ENCODE data around the gene SURF4. TPM values are rescaled to one million over a fixed set of nuclear protein-coding genes. Genes with fewer than 3 reads are reported as not detected.
A peak's percentile ranks its signal among the peaks of the same experiment; 100 is the strongest.

SURF4 gene
- total and polyA plus RNA-seq, 4 donors, result 142 to 386 (median 217) TPM

DNA sequence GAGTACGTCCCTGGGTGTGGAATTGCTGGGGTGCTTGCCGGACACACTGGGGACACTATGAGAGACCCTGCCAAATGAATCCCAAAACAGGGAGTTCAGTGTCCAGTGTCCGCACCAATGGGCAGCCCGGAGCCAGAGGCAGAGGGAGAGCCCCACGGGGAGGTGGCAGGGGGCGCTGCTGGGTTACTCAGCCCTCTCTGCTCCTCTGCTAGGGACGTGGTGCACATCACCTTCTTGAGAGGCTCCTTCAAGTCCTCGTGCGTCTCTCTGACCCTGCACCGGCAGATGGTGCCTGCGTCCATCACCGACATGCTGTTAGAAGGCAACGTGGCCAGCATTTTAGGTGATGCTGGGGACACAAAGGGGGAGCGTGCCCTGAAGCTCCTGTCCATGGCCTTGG, 21.1 kb upstream of the SURF4 start:
- Histone ChIP-seq H3K4me1 (ENCODE audit: control insufficient read depth in 4 of 4, insufficient read depth in 4 of 4, low read length in 3 of 4) (no peaks in the 10 kb centered on the region), H3K27me3 (ENCODE audit: control insufficient read depth in 4 of 4, insufficient read depth in 4 of 4, low read length in 3 of 4) (peaks cover 0 to 7% (median 0%) of the 10 kb centered on the region in 4 donors), H3K27ac (ENCODE audit: low read depth in 1 of 2, low read length in 2 of 2) (no peak overlapping the region), H3K9me3 (ENCODE audit: control insufficient read depth in 4 of 4, low read length in 3 of 4) (no peaks in the 10 kb centered on the region), H3K36me3 (ENCODE audit: control insufficient read depth in 4 of 4, insufficient read depth in 3 of 4, low read depth in 1 of 4, low read length in 3 of 4) (no peaks in the 10 kb centered on the region), H3K4me3 (ENCODE audit: low read depth in 1 of 3, low read length in 3 of 3) (no peak overlapping the region), H3K9ac (ENCODE audit: low read depth in 1 of 2, low read length in 2 of 2) (no peak overlapping the region)
- DNase-seq (ENCODE audit: low spot score), result no peak
- TF ChIP-seq RAD21 (IDR thresholded peaks at IDR 0.05) (peak in 1 of 2 donors; percentile 17), YY1 (IDR thresholded peaks at IDR 0.05) (no peak)
- 33% methylated on average over 14 of the region's 14 CpGs for WGBS

DNA sequence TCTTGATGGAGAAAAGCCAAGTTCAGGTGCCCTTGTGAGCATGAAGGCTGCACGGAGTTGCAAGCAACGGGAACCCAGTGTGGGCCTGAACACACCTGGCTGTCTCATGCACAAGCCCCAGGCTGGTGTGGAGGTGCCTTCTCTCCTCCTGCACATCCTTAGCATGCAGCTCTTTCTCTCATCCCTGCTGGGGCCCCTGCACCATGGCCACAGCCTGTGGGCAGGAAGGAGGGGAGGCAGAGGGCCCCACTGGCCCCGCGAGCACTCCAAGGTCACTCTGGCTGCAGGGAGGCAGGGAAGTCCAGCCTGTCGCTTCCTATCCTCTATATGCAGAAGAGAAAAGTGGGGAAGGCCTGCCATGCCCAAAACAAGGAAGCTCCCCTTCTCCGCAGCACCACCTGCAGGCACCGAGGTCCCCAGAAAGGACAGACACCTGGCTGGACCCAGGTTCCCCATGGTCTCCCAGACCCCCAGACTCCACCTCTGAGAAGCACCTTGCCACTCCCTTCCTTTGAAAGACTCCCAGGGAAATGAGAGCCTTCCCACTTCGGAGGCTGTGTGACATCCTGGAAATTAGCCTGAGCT, 18.9 kb upstream of the SURF4 start:
- Histone ChIP-seq H3K9ac (ENCODE audit: low read depth in 1 of 2, low read length in 2 of 2) (no peak overlapping the region), H3K9me3 (ENCODE audit: control insufficient read depth in 4 of 4, low read length in 3 of 4) (no peaks in the 10 kb centered on the region), H3K4me3 (ENCODE audit: low read depth in 1 of 3, low read length in 3 of 3) (no peak overlapping the region), H3K27ac (ENCODE audit: low read depth in 1 of 2, low read length in 2 of 2) (no peak overlapping the region), H3K36me3 (ENCODE audit: control insufficient read depth in 4 of 4, insufficient read depth in 3 of 4, low read depth in 1 of 4, low read length in 3 of 4) (no peaks in the 10 kb centered on the region), H3K4me1 (ENCODE audit: control insufficient read depth in 4 of 4, insufficient read depth in 4 of 4, low read length in 3 of 4) (no peaks in the 10 kb centered on the region), H3K27me3 (ENCODE audit: control insufficient read depth in 4 of 4, insufficient read depth in 4 of 4, low read length in 3 of 4) (peaks cover 0 to 7% (median 0%) of the 10 kb centered on the region in 4 donors)
- WGBS, result 32% methylated on average over 8 of the region's 8 CpGs
- no peak for DNase-seq (ENCODE audit: low spot score)
- TF ChIP-seq GABPA (IDR thresholded peaks at IDR 0.05 in 1 of 2, conservative IDR thresholded peaks at IDR 0.05 in 1 of 2) (no peak), FOXA1 (IDR thresholded peaks at IDR 0.05) (no peak), SP1 (IDR thresholded peaks at IDR 0.05) (no peak), EGR1 (IDR thresholded peaks at IDR 0.05; ENCODE audit: low read depth in 2 of 2) (no peak), NR2F2 (IDR thresholded peaks at IDR 0.05) (no peak), JUND (IDR thresholded peaks at IDR 0.05) (no peak), RAD21 (IDR thresholded peaks at IDR 0.05) (no peak), TAF1 (conservative IDR thresholded peaks at IDR 0.05) (no peak), HNF4A (conservative IDR thresholded peaks at IDR 0.05) (no peak), FOXA2 (IDR thresholded peaks at IDR 0.05) (no peak), RXRA (IDR thresholded peaks at IDR 0.05) (no peak)
- TF ChIP-seq, protein P1, sequence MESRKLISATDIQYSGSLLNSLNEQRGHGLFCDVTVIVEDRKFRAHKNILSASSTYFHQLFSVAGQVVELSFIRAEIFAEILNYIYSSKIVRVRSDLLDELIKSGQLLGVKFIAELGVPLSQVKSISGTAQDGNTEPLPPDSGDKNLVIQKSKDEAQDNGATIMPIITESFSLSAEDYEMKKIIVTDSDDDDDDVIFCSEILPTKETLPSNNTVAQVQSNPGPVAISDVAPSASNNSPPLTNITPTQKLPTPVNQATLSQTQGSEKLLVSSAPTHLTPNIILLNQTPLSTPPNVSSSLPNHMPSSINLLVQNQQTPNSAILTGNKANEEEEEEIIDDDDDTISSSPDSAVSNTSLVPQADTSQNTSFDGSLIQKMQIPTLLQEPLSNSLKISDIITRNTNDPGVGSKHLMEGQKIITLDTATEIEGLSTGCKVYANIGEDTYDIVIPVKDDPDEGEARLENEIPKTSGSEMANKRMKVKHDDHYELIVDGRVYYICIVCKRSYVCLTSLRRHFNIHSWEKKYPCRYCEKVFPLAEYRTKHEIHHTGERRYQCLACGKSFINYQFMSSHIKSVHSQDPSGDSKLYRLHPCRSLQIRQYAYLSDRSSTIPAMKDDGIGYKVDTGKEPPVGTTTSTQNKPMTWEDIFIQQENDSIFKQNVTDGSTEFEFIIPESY (IDR thresholded peaks at IDR 0.05), result no peak
- TF ChIP-seq, protein P2, sequence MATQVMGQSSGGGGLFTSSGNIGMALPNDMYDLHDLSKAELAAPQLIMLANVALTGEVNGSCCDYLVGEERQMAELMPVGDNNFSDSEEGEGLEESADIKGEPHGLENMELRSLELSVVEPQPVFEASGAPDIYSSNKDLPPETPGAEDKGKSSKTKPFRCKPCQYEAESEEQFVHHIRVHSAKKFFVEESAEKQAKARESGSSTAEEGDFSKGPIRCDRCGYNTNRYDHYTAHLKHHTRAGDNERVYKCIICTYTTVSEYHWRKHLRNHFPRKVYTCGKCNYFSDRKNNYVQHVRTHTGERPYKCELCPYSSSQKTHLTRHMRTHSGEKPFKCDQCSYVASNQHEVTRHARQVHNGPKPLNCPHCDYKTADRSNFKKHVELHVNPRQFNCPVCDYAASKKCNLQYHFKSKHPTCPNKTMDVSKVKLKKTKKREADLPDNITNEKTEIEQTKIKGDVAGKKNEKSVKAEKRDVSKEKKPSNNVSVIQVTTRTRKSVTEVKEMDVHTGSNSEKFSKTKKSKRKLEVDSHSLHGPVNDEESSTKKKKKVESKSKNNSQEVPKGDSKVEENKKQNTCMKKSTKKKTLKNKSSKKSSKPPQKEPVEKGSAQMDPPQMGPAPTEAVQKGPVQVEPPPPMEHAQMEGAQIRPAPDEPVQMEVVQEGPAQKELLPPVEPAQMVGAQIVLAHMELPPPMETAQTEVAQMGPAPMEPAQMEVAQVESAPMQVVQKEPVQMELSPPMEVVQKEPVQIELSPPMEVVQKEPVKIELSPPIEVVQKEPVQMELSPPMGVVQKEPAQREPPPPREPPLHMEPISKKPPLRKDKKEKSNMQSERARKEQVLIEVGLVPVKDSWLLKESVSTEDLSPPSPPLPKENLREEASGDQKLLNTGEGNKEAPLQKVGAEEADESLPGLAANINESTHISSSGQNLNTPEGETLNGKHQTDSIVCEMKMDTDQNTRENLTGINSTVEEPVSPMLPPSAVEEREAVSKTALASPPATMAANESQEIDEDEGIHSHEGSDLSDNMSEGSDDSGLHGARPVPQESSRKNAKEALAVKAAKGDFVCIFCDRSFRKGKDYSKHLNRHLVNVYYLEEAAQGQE (IDR thresholded peaks at IDR 0.05), result no peak
- TF ChIP-seq, protein P3, sequence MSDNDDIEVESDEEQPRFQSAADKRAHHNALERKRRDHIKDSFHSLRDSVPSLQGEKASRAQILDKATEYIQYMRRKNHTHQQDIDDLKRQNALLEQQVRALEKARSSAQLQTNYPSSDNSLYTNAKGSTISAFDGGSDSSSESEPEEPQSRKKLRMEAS (IDR thresholded peaks at IDR 0.05), result no peak
